Right lobe of liver (tissue), 4 donors: ENCODE results near the gene PAX5.

Experiments used
- CTCF ChIP-seq, 4 donors: fragments of 200-600 bp in 3 of 4; fragments of 450-650 bp in 1 of 4; IDR thresholded peaks; one replicate each; pipeline versions ENCODE4 v1.5.1 to v1.8.0; 2016 to 2022; ENCODE audit warnings: antibody characterized with exemption in 4 of 4, mild to moderate bottlenecking in 2 of 4
- POLR2A ChIP-seq: fragments of 450-650 bp; IDR thresholded peaks from one replicate; pipeline ENCODE4 v1.6.1; 2017; ENCODE audit warnings: antibody characterized with exemption, mild to moderate bottlenecking
- donor health status: DM: no; HTN: no; CAD: no.
- donor health status: DM: no; HTN: no; CAD: no.
- donor health status: DM: no; HTN: yes; CAD: no.

DNA sequence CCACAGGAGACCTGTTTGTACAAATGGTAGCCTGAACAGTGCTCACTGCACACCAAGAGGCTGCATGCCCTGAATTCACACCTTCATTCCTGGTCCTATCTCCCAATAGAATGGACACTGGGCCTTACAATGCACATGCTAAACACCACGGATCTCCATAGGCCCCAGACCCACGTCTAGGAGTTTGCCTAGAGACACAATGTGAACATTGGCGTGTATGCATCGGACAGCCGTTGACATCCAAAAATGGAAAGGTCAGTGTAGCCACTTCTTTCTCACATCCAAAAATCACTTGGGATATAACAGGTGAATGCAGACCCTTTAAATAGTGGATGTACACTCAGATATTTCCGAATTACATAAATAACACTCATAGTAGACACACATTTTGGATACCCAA lies 927 bp downstream of the PAX5 start:
- TF ChIP-seq CTCF (IDR thresholded peaks at IDR 0.05) (no peak), POLR2A (no peak)
